A673 (cell line): Measurements from ENCODE around the gene OLIG2. TPM values are rescaled to one million over a fixed set of nuclear protein-coding genes. Genes with fewer than 3 reads are reported as not detected.

Experiments
- BruUV-seq: library from RNA; stranded (reverse); fragments of 400-500 nt; replicated peaks from 2 replicates; lab custom pipeline; 2021; lab: Mats Ljungman, UMichigan
- CTCF ChIA-PET: fragments of 300-600 bp; sonication (Branson Sonifier 250); formaldehyde crosslinking; loops from one replicate; lab custom pipeline; 2022; ENCODE audit warnings: antibody characterized with exemption; lab: Charles Lee
- POLR2A ChIA-PET: fragments of 300-600 bp; sonication (Branson Sonifier 250); formaldehyde crosslinking; loops from one replicate; lab custom pipeline; 2022; ENCODE audit warnings: antibody characterized with exemption; ENCODE audit not compliant: low non-redundant PET; lab: Charles Lee
- DNase-seq: peaks from one replicate; pipeline ENCODE4 v3.0.0-alpha.2; 2015; ENCODE audit warnings: low spot score
- H3K27ac ChIP-seq: fragments of 200-600 bp; sonication (generic); 2 replicates; pipeline ENCODE4 v1.5.1; 2016; ENCODE audit warnings: mixed run types, low read depth, mild to moderate bottlenecking, mixed read lengths, antibody characterized with exemption, low read length; ENCODE audit not compliant: poor library complexity, severe bottlenecking
- H3K27me3 ChIP-seq: fragments of 200-600 bp; sonication (generic); replicated peaks from 2 replicates; pipeline ENCODE4 v1.6.1; 2017; ENCODE audit warnings: mixed run types, low read depth, mild to moderate bottlenecking, mixed read lengths, antibody characterized with exemption, low read length; ENCODE audit not compliant: insufficient read depth, poor library complexity
- H3K36me3 ChIP-seq: fragments of 200-600 bp; sonication (generic); 2 replicates; pipeline ENCODE4 v1.6.1; 2016; ENCODE audit warnings: mixed run types, mild to moderate bottlenecking, mixed read lengths, antibody characterized with exemption, low read length; ENCODE audit not compliant: insufficient read depth, poor library complexity, severe bottlenecking
- H3K4me1 ChIP-seq: fragments of 200-600 bp; sonication (generic); 2 replicates; pipeline ENCODE4 v1.6.1; 2017; ENCODE audit warnings: mixed run types, mild to moderate bottlenecking, mixed read lengths, antibody characterized with exemption, low read length; ENCODE audit not compliant: insufficient read depth, poor library complexity, severe bottlenecking
- H3K4me3 ChIP-seq: fragments of 200-600 bp; sonication (generic); 2 replicates; pipeline ENCODE4 v1.5.1; 2016; ENCODE audit warnings: low read depth, mixed run types, mild to moderate bottlenecking, mixed read lengths, low read length; ENCODE audit not compliant: poor library complexity, severe bottlenecking
- H3K9me3 ChIP-seq: fragments of 200-600 bp; sonication (generic); 2 replicates; pipeline ENCODE4 v1.6.1; 2016; ENCODE audit warnings: mixed run types, low read depth, mild to moderate bottlenecking, mixed read lengths, antibody characterized with exemption, low read length; ENCODE audit not compliant: poor library complexity, severe bottlenecking
- EZH2 ChIP-seq: fragments of 200-600 bp; sonication (generic); IDR thresholded peaks from 2 replicates; pipeline ENCODE4 v1.6.1; 2017; ENCODE audit warnings: borderline replicate concordance, low read depth, mild to moderate bottlenecking, mixed read lengths, antibody characterized with exemption, low read length; ENCODE audit not compliant: poor library complexity, severe bottlenecking
- intact Hi-C: fragments of 100-400 bp; cut with micrococcal nuclease; formaldehyde crosslinking; loops from one replicate; pipeline ENCODE4 v1.10.0; 2022; ENCODE audit not compliant: unreplicated experiment
- total RNA-seq: library from RNA; stranded (reverse); gene quantifications from 2 replicates; pipeline ENCODE4 v1.2.3, GENCODE V29; 2021
- TF ChIP-seq, protein P1 (sequence below): fragments of 300-800, 200-600 bp; sonication (generic); conservative IDR thresholded peaks from 2 replicates; pipeline ENCODE4 v1.5.1; 2017; ENCODE audit warnings: low read depth, mild to moderate bottlenecking, antibody characterized with exemption, low read length, moderate library complexity, mixed read lengths

The OLIG2 gene
- total RNA-seq, 1 experiment from 2014 or later = not detected

DNA sequence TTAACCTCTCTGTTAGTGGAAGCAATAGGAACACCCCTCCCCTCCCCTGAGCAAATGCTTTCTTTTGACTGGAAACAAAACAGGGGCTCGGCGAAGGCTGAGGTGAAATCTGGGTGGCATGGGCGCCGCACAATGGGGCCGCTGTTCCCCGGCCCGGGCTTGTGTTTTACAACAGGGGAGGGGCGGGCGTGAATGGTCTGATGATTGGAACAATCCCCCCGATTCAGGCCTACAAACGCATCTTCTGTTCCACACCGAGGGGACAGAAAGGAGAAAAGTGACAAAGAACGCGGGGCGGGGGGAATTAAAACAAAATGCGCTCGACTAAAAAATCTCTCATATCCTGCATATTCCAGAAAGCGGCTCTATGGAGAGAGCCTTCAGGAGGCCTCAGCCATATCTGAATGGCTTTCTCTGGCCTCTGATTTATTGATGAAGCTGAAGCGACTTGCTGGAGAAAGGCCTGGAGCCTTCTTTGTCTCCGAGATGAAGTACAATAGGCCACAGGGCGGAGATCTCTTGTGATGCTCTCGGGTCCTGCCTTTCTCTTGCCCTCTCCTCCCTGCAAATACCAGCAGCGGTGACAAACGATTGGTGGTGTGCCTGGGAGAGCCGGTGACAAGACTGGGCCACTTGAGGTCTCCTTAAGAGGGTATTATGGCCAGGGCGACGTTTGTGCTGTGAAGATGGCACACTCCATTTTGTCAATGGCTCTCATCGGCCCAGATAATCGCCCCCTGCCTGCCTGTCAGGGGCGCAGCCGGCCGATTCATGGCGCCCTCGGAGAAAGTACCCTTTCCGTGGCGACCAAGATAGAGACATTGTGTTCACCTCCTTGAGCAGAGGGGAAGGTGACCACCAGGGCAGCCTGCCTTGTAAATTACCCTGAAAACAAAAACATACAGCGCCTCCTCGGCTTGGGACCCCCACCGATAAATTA lies 47.1 kb upstream of the OLIG2 start:
- peaks cover 55% of the 10 kb centered on the region for H3K27me3 ChIP-seq
- POLR2A ChIA-PET = no interaction called here
- intact Hi-C loops = no loop called here

DNA sequence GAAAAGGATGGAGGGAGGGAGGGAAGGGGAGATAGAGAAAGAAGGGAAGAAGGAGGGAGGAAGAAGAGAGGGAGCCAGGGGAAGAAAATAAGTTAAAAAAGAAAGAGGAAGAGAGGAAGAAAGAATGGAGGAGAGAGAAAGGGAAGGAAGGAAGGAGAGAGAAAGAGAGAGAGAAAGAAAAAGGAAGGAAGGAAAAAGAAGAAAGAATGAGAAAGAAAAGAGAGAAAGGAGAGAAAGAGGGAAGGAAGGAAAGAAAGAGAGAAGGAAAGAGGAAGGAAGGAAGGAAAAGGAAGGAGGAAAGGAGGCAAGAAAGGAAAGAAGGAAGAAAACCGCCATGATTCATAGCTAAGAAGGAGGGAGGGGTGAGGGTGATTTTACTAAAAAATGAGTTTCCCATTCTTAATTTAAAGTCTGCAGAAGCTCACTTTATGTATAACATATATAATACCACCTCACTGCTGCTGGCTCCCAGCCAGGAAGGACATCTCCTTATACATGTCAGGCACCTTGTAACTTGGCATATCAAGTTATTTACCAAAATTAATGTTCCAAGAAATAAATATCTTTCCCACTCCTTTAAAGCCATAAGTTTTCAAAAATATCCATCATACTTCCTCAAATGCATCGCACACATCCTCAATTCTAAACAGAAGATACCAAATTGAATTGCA lies 46.0 kb upstream of the OLIG2 start:
- H3K27ac ChIP-seq = no peak overlapping the region
- TF ChIP-seq, protein P1, sequence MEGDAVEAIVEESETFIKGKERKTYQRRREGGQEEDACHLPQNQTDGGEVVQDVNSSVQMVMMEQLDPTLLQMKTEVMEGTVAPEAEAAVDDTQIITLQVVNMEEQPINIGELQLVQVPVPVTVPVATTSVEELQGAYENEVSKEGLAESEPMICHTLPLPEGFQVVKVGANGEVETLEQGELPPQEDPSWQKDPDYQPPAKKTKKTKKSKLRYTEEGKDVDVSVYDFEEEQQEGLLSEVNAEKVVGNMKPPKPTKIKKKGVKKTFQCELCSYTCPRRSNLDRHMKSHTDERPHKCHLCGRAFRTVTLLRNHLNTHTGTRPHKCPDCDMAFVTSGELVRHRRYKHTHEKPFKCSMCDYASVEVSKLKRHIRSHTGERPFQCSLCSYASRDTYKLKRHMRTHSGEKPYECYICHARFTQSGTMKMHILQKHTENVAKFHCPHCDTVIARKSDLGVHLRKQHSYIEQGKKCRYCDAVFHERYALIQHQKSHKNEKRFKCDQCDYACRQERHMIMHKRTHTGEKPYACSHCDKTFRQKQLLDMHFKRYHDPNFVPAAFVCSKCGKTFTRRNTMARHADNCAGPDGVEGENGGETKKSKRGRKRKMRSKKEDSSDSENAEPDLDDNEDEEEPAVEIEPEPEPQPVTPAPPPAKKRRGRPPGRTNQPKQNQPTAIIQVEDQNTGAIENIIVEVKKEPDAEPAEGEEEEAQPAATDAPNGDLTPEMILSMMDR = no peak
- TF ChIP-seq EZH2 = no peak
- no peaks in the 10 kb centered on the region for H3K4me1 ChIP-seq
- intact Hi-C loops = no loop called here
- DNase-seq = no peak
- CTCF ChIA-PET = no interaction called here
- H3K27me3 ChIP-seq = peaks cover 50% of the 10 kb centered on the region
- POLR2A ChIA-PET = no interaction called here
- BruUV-seq = no TSS peak
- no peaks in the 10 kb centered on the region for H3K36me3 ChIP-seq
- H3K9me3 ChIP-seq = no peaks in the 10 kb centered on the region
- no peak overlapping the region for H3K4me3 ChIP-seq

More for the DNA sequence above, 47.1 kb upstream of the OLIG2 start:
- no peak overlapping the region for H3K27ac ChIP-seq
- CTCF ChIA-PET = no interaction called here
- H3K9me3 ChIP-seq = no peaks in the 10 kb centered on the region
- no peak for TF ChIP-seq EZH2
- TF ChIP-seq, protein P1 = no peak
- H3K4me1 ChIP-seq = no peaks in the 10 kb centered on the region
- BruUV-seq = no TSS peak
- no peak overlapping the region for H3K4me3 ChIP-seq
- no peak for DNase-seq
- no peaks in the 10 kb centered on the region for H3K36me3 ChIP-seq

- Histone ChIP-seq H3K9me3 (no peaks in the 10 kb centered on the region), H3K27ac (no peak overlapping the region), H3K27me3 (peaks cover 47% of the 10 kb centered on the region), H3K4me3 (no peak overlapping the region), H3K4me1 (no peaks in the 10 kb centered on the region), H3K36me3 (no peaks in the 10 kb centered on the region)
- BruUV-seq = no TSS peak
- intact Hi-C loops = no loop called here
- CTCF ChIA-PET = no interaction called here
- DNase-seq = no peak
- POLR2A ChIA-PET = no interaction called here
- TF ChIP-seq, protein P1 = no peak
- no peak for TF ChIP-seq EZH2
Observed at GRCh38 chr21:32981096-32981495, 44.6 kb upstream of the OLIG2 start.
